NT2/D1 (cell line): ENCODE measurements around the gene CPNE1.

ENCODE experiments used
- SUZ12 ChIP-seq: IDR thresholded peaks from 2 replicates; pipeline ENCODE4 v1.6.1; 2011; ENCODE audit not compliant: insufficient read length, insufficient read depth; ENCODE audit errors: extremely low read depth
- YY1 ChIP-seq: IDR thresholded peaks from 2 replicates; pipeline ENCODE4 v1.6.1; 2011; ENCODE audit not compliant: insufficient read length, insufficient read depth
- ZNF274 ChIP-seq: IDR thresholded peaks from 2 replicates; pipeline ENCODE4 v1.6.1; 2011; ENCODE audit warnings: mild to moderate bottlenecking, low read depth, low read length

- no peak for TF ChIP-seq YY1
- TF ChIP-seq ZNF274 = no peak
- no peak for TF ChIP-seq SUZ12
These were observed 25.6 kb upstream of the CPNE1 start for GRCh38 chr20:35690265-35690664.
